ENCODE measurements around the gene DOCK1.

GRCh38 chr10:127021801-127022200 is 116.6 kb downstream of the DOCK1 start:
- TF ChIP-seq CTCF (IDR thresholded peaks at IDR 0.05; ENCODE audit: low read length) (no peak), EZH2 (optimal IDR thresholded peaks at IDR 0.05; ENCODE audit: low read depth, low read length) (no peak), EZH2phosphoT487 (IDR thresholded peaks at IDR 0.05; ENCODE audit: low read length) (no peak)

Data from MM.1S (cell line).